Hematopoietic multipotent progenitor cell treated with erythropoietin and hydrocortisone succinate and interleukin-3 and kit ligand, for 8 days (in vitro differentiated cells): ENCODE data around the gene MLLT10.
A peak's percentile ranks its signal among the peaks of the same experiment; 100 is the strongest.
"Not testable (repeated sequence)": the region's sequence is repeated elsewhere in the genome, so short reads cannot be mapped to it uniquely, and the experiment has no call there.

ENCODE experiments used
- DNase-seq: peaks from one replicate; pipeline ENCODE4 v3.0.0-alpha.2; 2015

Gene MLLT10

GRCh38 chr10:21587391-21587790 is 53.4 kb downstream of the MLLT10 start:
- DNase-seq: no peak

DNA sequence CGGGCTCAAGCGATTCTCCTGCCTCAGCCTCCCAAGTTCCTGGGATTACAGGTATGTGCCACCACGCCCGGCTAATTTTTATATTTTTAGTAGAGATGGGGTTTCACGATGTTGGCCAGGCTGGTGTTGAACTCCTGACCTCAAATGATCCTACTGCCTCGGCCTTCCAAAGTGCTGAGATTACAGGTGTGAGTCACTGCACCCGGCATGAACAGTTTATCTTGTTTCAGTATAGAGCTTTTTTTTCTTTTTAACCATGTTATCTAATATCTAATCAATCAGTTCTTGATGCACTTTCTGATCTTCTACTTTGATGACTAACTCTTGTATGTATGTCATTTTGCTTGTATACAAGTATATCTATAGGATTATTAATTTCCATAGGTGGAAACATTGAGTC is 54.1 kb downstream of the MLLT10 start:
- DNase-seq: not testable (repeated sequence)

DNA sequence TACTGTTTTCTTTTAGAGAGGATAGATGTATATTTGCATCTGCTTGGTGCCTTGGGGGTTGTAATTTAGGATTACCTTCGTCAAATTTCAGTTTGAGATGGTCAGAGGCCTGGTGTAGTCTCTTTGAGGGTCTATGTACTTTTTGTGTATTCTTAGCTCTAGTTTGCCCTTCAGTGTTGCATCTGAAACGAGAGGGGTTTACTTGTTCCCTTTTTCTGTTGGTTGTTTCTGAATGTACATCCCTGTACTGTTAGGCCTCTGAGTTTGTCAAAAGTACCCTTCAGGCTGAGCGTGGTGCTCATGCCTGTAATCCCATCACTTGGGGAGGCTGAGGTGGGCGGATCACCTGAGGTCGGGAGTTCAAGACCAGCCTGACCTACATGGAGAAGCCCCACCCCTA is 60.0 kb downstream of the MLLT10 start:
- DNase-seq: no peak

DNA sequence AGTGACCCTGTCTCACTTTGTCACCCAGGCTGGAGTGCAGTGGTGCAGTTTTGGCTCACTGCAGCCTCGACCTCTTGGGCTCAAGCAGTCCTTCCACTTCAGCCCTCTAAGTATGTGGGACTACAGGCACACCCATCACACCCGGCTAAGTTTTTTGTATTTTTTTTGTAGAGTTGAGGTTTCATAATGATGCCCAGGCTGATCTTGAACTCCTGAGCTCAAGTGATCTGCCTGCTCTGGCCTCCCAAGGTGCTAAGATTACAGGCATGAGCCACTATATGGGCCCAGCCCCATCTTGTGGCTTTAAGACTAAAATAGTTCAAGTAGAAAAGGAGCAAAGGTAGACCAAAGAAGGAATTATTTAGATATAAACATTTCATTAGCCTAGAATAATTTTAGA is 65.5 kb downstream of the MLLT10 start:
- DNase-seq: peak; percentile 40

GRCh38 chr10:21600804-21601433 is 66.9 kb downstream of the MLLT10 start:
- DNase-seq: no peak

DNA sequence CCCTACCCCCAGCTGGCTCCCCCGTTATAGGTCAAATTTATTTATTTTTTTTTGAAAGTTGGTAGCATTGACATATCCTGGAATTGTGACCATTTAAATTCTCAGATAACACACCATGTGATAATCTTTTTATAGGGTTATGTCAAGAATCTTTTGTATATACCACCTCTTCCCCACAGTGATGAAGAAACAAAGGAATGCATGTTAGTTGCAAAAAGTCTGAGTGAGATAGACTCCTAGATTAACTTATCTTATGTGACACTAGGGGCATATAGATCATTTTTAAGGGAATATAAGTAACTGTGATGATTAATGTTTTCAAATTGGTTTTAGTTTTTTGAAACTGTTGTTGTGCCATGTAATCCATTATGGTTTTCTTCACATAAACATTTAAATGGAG is 68.3 kb downstream of the MLLT10 start:
- no peak for DNase-seq

DNA sequence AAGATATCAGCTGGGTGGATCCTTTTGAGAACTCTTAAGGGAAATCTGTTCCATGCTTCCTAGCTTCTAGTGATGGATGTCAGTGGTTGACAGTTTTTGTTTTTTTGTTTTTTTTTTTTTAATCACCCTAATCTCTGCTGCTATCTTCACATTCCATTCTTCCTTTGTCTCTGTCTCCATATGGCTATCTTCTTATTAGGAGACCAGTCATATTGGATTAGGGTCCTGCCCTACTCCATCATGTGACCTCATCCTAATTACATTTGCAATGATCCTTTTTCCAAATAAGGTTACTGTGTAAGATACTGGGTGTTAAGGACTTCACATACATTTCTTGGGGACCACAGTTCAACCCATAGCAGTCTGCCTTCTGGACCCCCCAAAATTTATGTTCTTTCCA is 69.7 kb downstream of the MLLT10 start:
- DNase-seq: no peak

GRCh38 chr10:21604651-21605050 is 70.6 kb downstream of the MLLT10 start:
- peak; percentile 41 for DNase-seq

GRCh38 chr10:21607907-21608306 is 73.9 kb downstream of the MLLT10 start:
- no peak for DNase-seq

- no peak for DNase-seq
Observed at GRCh38 chr10:21614000-21614399, 80.0 kb downstream of the MLLT10 start.

DNA sequence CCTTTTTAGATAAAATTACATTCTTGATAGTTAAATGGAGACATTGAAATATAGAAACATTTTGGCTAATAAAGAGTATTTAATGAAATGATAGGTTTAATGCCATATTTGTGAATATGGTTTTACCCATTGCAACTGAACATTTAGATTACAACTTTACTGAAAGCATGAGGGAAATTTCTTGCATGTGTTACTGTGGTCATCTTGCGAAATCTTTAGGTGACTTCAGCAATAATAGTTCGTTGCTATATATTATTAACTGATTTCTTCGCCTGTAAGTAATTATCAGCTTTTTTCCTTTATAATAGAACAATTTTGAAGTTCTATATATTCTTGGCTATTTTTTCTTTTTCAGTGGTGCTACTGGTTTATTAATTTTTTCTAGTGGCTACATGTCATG is 83.2 kb downstream of the MLLT10 start:
- no peak for DNase-seq

GRCh38 chr10:21623291-21623690 is 89.3 kb downstream of the MLLT10 start:
- no peak for DNase-seq

DNA sequence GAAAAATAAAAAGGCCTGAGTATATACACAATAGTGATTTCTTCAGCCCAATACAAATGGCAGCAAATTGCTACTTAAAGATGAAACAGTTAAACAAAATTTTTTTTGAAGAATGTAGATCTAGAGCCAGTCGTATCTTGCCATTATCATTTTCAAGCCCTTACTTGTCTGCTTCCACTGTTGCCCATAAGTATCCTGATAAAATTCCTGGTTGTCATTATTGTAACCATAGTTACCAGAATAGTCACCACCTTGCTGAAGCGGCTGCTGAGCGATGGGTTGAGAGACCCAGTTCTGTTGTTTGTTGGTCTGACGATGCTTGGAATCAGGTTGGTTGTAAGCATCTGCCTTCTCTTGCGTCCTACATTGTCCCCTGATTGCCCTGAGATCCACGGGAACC is 90.4 kb downstream of the MLLT10 start:
- not testable (repeated sequence) for DNase-seq

- peak; percentile 16 for DNase-seq
Observed at GRCh38 chr10:21624951-21625350, 90.9 kb downstream of the MLLT10 start.

DNA sequence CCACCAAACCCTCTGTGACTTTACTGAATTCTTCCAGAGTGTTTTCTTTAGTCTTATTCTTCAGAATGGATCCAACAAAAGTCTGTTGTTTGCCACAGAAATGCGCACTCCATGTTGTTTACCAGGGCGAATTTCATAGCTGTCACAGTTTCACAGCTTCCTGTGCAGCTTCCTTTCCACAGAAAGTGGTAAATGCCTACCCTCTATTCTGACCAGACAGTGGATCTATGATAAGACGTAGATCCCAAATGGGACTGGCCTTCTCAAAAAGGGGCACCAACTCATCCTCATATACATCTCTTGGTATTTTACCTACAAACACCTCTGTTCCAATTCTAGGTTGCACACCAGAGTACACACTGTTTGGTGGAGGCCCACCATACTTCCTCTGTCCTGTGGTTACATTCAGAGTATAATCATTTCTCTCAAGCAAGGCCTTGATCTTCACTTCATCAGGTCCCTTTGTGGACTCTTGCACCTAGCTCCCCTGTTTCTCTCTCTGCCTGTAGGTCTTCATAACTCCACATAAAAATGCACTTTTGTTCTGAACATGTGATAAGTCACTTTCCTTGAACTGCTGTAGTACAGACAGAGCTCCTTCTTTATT is 91.7 kb downstream of the MLLT10 start:
- DNase-seq: no peak

DNA sequence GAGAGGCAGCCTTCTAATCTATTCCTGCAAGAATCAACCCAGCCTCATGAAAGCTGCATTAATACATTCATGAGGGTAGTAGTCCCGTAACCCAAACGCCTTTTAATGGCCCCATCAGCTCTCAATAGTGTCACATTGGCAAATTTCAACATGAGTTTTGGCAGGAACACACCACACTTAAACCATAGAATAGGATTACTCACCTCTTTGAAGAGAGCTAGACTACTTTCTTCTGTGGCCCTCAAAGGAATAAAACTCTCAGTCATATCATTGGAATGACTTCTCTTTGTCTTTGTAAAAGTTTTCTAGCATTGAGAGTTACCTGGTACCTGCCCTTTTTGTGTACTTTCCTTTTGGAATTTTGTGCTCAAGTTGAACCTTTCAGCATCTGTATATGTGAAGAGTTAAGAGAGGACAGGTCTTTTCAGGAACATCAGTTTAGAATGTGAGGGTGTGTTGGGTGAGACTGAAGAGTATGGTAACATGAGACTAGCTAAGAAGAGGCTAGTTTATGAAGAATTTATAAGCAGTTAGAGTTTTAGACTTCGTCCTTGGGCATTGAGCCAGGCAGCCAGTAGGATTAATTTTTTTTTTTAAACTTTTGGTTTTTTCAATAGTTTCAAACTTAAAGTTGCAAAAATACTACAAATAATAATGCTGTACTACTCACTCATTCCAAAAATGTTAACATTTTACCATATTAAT is 92.6 kb downstream of the MLLT10 start:
- DNase-seq: no peak

DNA sequence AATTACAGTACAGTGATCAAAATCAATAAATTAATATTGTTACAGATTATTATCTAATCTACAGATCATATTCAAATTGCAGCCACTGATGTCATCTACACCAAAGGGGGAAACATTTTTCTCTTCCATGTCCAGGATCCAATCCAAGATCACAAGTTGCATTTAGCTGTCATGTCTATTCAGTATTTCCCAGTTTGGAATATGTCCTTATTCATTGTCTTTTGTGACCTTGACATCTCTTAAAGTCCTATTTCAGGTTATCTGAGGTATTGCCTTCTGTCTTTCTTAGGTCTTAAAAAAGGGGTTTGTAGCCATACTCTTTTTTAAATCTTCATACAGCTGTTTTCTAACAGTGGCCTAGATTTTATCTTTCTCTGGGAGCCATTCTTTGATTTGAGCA is 93.3 kb downstream of the MLLT10 start:
- no peak for DNase-seq

DNA sequence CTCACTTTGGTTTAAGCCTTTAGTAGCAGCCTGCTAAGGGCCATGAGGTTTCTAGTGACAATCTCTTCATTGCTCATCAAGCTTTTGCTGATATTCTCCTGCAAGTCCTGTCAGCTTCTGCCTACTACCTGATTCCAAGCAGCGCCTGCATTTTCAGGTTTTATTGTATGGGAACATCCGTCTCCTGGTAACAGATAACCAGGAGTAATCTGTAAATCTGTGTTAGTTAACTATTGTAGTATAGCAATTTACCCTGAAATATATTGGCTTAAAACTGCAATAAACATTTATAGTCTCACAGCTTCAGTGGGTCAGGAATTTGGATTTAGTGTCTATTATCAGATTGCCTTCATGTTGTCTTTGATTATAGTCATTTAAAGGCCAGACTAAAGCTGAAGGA is 94.0 kb downstream of the MLLT10 start:
- no peak for DNase-seq

DNA sequence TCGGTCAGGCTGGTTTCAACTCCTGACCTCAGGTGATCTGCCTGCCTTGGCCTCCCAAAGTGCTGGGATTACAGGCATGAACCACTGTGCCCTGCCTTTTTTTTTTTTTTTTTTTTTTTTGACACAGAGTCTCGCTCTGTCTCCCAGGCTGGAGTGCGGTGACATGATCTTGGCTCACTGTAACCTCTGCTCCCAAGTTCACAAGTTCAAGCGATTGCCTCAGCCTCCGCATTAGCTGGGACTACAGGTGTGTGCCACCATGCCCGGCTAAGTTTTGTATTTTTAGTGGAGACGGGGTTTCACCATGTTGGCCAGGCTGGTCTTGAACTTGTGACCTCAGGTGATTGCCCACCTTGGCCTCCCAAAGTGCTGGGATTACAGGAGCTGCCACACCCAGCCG is 94.6 kb downstream of the MLLT10 start:
- not testable (repeated sequence) for DNase-seq

GRCh38 chr10:21634599-21635365 is 100.8 kb downstream of the MLLT10 start:
- no peak for DNase-seq

GRCh38 chr10:21637795-21638194 is 103.8 kb downstream of the MLLT10 start:
- DNase-seq: no peak

- DNase-seq: no peak
Observed at GRCh38 chr10:21638681-21639080, 104.6 kb downstream of the MLLT10 start.

- DNase-seq: no peak
Observed at GRCh38 chr10:21648040-21648439, 114.0 kb downstream of the MLLT10 start.

DNA sequence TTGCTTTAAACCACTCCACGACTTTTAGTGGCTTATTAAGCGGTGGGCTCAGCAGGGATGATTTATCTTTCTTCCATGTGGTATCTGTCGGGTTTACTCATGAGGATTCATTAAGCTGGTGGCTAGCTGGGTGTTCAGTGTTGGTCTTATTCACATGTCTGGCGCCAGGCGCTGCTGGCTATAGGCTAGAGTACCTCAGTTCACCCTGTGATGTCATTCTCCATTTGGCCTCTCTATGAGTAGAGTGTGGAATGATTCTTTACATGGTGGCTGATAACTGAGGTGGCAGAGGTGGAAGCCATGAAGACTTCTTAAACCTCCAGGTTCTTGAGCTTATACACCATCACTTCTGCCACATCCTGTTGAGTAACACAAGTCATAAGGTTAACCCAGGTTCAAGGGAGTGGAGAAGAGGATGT is 115.4 kb downstream of the MLLT10 start:
- no peak for DNase-seq
